Sigmoid colon (tissue), 4 donors: Measurements from ENCODE around the gene FTO.

ENCODE experiments used
- POLR2A ChIP-seq, 2 donors: fragments of 450-650 bp; IDR thresholded peaks; one replicate each; pipeline ENCODE4 v1.6.1; 2016; ENCODE audit warnings: antibody characterized with exemption in 2 of 2, mild to moderate bottlenecking in 2 of 2, moderate library complexity in 2 of 2
- POLR2AphosphoS5 ChIP-seq, 4 donors: sonication (generic); formaldehyde crosslinking; IDR thresholded peaks; one replicate each; pipeline ENCODE4 v1.6.1; 2017; ENCODE audit warnings: antibody characterized with exemption in 4 of 4
- TF ChIP-seq, protein P1 (sequence below), 4 experiments: fragments of 450-650 bp in 3 of 4; fragments of 200-600 bp in 1 of 4; IDR thresholded peaks; one replicate each; pipeline ENCODE4 v1.5.1; 2016 to 2019; ENCODE audit warnings: antibody characterized with exemption in 4 of 4, mild to moderate bottlenecking in 3 of 4, moderate library complexity in 2 of 4

- TF ChIP-seq POLR2A (IDR thresholded peaks at IDR 0.05) (no peak), POLR2AphosphoS5 (IDR thresholded peaks at IDR 0.05) (no peak)
- TF ChIP-seq, protein P1, sequence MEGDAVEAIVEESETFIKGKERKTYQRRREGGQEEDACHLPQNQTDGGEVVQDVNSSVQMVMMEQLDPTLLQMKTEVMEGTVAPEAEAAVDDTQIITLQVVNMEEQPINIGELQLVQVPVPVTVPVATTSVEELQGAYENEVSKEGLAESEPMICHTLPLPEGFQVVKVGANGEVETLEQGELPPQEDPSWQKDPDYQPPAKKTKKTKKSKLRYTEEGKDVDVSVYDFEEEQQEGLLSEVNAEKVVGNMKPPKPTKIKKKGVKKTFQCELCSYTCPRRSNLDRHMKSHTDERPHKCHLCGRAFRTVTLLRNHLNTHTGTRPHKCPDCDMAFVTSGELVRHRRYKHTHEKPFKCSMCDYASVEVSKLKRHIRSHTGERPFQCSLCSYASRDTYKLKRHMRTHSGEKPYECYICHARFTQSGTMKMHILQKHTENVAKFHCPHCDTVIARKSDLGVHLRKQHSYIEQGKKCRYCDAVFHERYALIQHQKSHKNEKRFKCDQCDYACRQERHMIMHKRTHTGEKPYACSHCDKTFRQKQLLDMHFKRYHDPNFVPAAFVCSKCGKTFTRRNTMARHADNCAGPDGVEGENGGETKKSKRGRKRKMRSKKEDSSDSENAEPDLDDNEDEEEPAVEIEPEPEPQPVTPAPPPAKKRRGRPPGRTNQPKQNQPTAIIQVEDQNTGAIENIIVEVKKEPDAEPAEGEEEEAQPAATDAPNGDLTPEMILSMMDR (IDR thresholded peaks at IDR 0.05): no peak
Observed at GRCh38 chr16:53744449-53744848, 40.5 kb downstream of the FTO start.
